SK-N-SH treated with all-trans-retinoic acid at 6 μM for 48 hours (cell line): ENCODE measurements around the gene ANKRD11.

ENCODE experiments used
- ATAC-seq: fragments of 200-7000 bp; cut with Tn5 transposase; 3 replicates; pipeline ENCODE4 v1.9.1; 2020; ENCODE audit warnings: mild to moderate bottlenecking, moderate library complexity
- BACH2 ChIP-seq: fragments of 250-450 bp; sonication (Bioruptor Pico); IDR thresholded peaks from 2 replicates; pipeline ENCODE4 v1.9.0; 2021; ENCODE audit warnings: mild to moderate bottlenecking, borderline replicate concordance
- CREB5 ChIP-seq: fragments of 250-450 bp; sonication (Bioruptor Pico); IDR thresholded peaks from 2 replicates; pipeline ENCODE4 v1.5.1; 2020; ENCODE audit warnings: low read depth, mild to moderate bottlenecking, moderate library complexity
- CSDC2 ChIP-seq: fragments of 250-450 bp; sonication (Bioruptor Pico); IDR thresholded peaks from 2 replicates; pipeline ENCODE4 v1.5.0; 2020; ENCODE audit warnings: mild to moderate bottlenecking, moderate library complexity
- CSRNP3 ChIP-seq: fragments of 250-450 bp; sonication (Bioruptor Pico); IDR thresholded peaks from 2 replicates; pipeline ENCODE4 v1.5.1; 2021; ENCODE audit warnings: mild to moderate bottlenecking, moderate library complexity
- ESRRG ChIP-seq: fragments of 250-450 bp; sonication (Bioruptor Pico); IDR thresholded peaks from 2 replicates; pipeline ENCODE4 v1.6.1; 2021; ENCODE audit warnings: mild to moderate bottlenecking
- GLIS3 ChIP-seq: fragments of 250-450 bp; sonication (Bioruptor Pico); IDR thresholded peaks from 2 replicates; pipeline ENCODE4 v1.5.0; 2020; ENCODE audit warnings: mild to moderate bottlenecking, moderate library complexity
- ISL1 ChIP-seq: fragments of 250-450 bp; sonication (Bioruptor Pico); IDR thresholded peaks from 2 replicates; pipeline ENCODE4 v2.1.2; 2022; ENCODE audit warnings: mild to moderate bottlenecking, moderate library complexity
- OSR1 ChIP-seq: fragments of 250-450 bp; sonication (Bioruptor Pico); IDR thresholded peaks from 2 replicates; pipeline ENCODE4 v1.8.0; 2022; ENCODE audit warnings: moderate library complexity, mild to moderate bottlenecking, inconsistent platforms
- PATZ1 ChIP-seq: fragments of 250-450 bp; sonication (Bioruptor Pico); IDR thresholded peaks from 2 replicates; pipeline ENCODE4 v1.8.0; 2020; ENCODE audit warnings: mild to moderate bottlenecking, moderate library complexity, borderline replicate concordance
- POU6F1 ChIP-seq: fragments of 250-450 bp; sonication (Bioruptor Pico); IDR thresholded peaks from 2 replicates; pipeline ENCODE4 v1.8.0; 2021; ENCODE audit warnings: low read depth, mild to moderate bottlenecking, moderate library complexity, borderline replicate concordance
- PPARA ChIP-seq: fragments of 250-450 bp; sonication (Bioruptor Pico); IDR thresholded peaks from 2 replicates; pipeline ENCODE4 v1.5.0; 2020; ENCODE audit warnings: mild to moderate bottlenecking, borderline replicate concordance
- RARB ChIP-seq: fragments of 250-450 bp; sonication (Bioruptor Pico); IDR thresholded peaks from 2 replicates; pipeline ENCODE4 v1.8.0; 2021; ENCODE audit warnings: mild to moderate bottlenecking, moderate library complexity
- SNAI2 ChIP-seq: fragments of 250-450 bp; sonication (Bioruptor Pico); IDR thresholded peaks from 2 replicates; pipeline ENCODE4 v1.5.0; 2020; ENCODE audit warnings: mild to moderate bottlenecking, moderate library complexity
- TCF4 ChIP-seq: fragments of 250-450 bp; sonication (Bioruptor Pico); IDR thresholded peaks from 2 replicates; pipeline ENCODE4 v1.8.0; 2021; ENCODE audit warnings: mild to moderate bottlenecking, moderate library complexity, borderline replicate concordance
- TOX ChIP-seq: fragments of 250-450 bp; sonication (Bioruptor Pico); IDR thresholded peaks from 2 replicates; pipeline ENCODE4 v1.8.0; 2021; ENCODE audit warnings: mild to moderate bottlenecking, moderate library complexity, borderline replicate concordance
- TSHZ2 ChIP-seq: fragments of 250-450 bp; sonication (Bioruptor Pico); IDR thresholded peaks from 2 replicates; pipeline ENCODE4 v1.5.0; 2020; ENCODE audit warnings: mild to moderate bottlenecking, moderate library complexity
- ZC3H10 ChIP-seq: fragments of 250-450 bp; sonication (Bioruptor Pico); IDR thresholded peaks from 2 replicates; pipeline ENCODE4 v1.5.1; 2021; ENCODE audit warnings: mild to moderate bottlenecking, moderate library complexity
- ZFP3 ChIP-seq: fragments of 250-450 bp; sonication (Bioruptor Pico); IDR thresholded peaks from 2 replicates; pipeline ENCODE4 v1.5.0; 2020; ENCODE audit warnings: mild to moderate bottlenecking, moderate library complexity
- ZFP30 ChIP-seq: fragments of 450-650 bp; formaldehyde crosslinking; IDR thresholded peaks from 2 replicates; pipeline ENCODE4 v1.5.0; 2022; ENCODE audit warnings: mild to moderate bottlenecking, moderate library complexity
- ZNF70 ChIP-seq: fragments of 450-650 bp; formaldehyde crosslinking; IDR thresholded peaks from 2 replicates; pipeline ENCODE4 v1.5.0; 2020; ENCODE audit warnings: mild to moderate bottlenecking, moderate library complexity
- ZNF8 ChIP-seq: fragments of 450-650 bp; formaldehyde crosslinking; IDR thresholded peaks from 2 replicates; pipeline ENCODE4 v1.5.0; 2020; ENCODE audit warnings: mild to moderate bottlenecking, moderate library complexity

The ANKRD11 gene

GRCh38 chr16:89380681-89381080, 109.7 kb downstream of the ANKRD11 start (continued):
- no peak for TF ChIP-seq PATZ1 (CRISPR knock-in tag)
- TF ChIP-seq POU6F1 (CRISPR knock-in tag), result no peak
- TF ChIP-seq SNAI2 (CRISPR knock-in tag), result no peak

- TF ChIP-seq TSHZ2 (CRISPR knock-in tag), result no peak
- ATAC-seq, result no peak
Measured at GRCh38 chr16:89378947-89379771, 111.2 kb downstream of the ANKRD11 start.

GRCh38 chr16:89377453-89377848, 112.9 kb downstream of the ANKRD11 start:
- TF ChIP-seq RARB (no peak), TOX (no peak), ZNF70 (CRISPR knock-in tag) (no peak), PPARA (CRISPR knock-in tag) (no peak)
- no peak for ATAC-seq

- ATAC-seq, result no peak
- no peak for TF ChIP-seq OSR1 (CRISPR knock-in tag)
- TF ChIP-seq, all 23 proteins: peak for 0
Measured at GRCh38 chr16:89376812-89377452, 113.4 kb downstream of the ANKRD11 start.

- TF ChIP-seq ZFP30, result no peak
- TF ChIP-seq CSRNP3 (CRISPR knock-in tag), result no peak
- no peak for TF ChIP-seq ESRRG (CRISPR knock-in tag)
- no peak for TF ChIP-seq CREB5 (CRISPR knock-in tag)
- TF ChIP-seq ZFP3 (CRISPR knock-in tag), result no peak
- no peak for TF ChIP-seq PATZ1 (CRISPR knock-in tag)
- TF ChIP-seq ISL1 (CRISPR knock-in tag), result no peak
- TF ChIP-seq OSR1 (CRISPR knock-in tag), result no peak
- no peak for TF ChIP-seq BACH2 (CRISPR knock-in tag)
- TF ChIP-seq GLIS3, result no peak
- TF ChIP-seq CSDC2 (CRISPR knock-in tag), result no peak
- no peak for TF ChIP-seq ZNF8 (CRISPR knock-in tag)
- no peak for TF ChIP-seq RARB
- no peak for TF ChIP-seq ZC3H10
- no peak for TF ChIP-seq TCF4 (CRISPR knock-in tag)
- TF ChIP-seq ZNF70 (CRISPR knock-in tag), result no peak
- no peak for TF ChIP-seq TOX
- no peak for TF ChIP-seq SNAI2 (CRISPR knock-in tag)
- ATAC-seq, result no peak
Measured at GRCh38 chr16:89375686-89376085, 114.7 kb downstream of the ANKRD11 start.
